ENCODE data around the gene HES3. TPM values are rescaled to one million over a fixed set of nuclear protein-coding genes. Genes with fewer than 3 reads are reported as not detected.

The HES3 gene
- total and polyA plus RNA-seq, 2 of the 4 experiments (the other 2 are of a cell fraction), result not detected

- Histone ChIP-seq H2BK120ac (ENCODE audit: low read depth, low read length) (no peak overlapping the region), H3K9ac (ENCODE audit: low read depth, low read length) (no peak overlapping the region), H3K79me1 (ENCODE audit: low read depth in 1 of 2, low read length in 2 of 2) (peaks cover 0 to 29% of the 10 kb centered on the region in 2 experiments; a peak in 2 of 4 replicates), H2AFZ (replicated peaks; ENCODE audit: low read length, poor library complexity) (no peak overlapping the region), H2BK5ac (ENCODE audit: low read depth, low read length, poor library complexity, severe bottlenecking) (no peak overlapping the region), H3K27me3 (ENCODE audit: control insufficient read depth, insufficient read depth, low read length) (no peaks in the 10 kb centered on the region), H4K20me1 (ENCODE audit: insufficient read depth, low read length) (peaks cover 5% of the 10 kb centered on the region), H3K4me2 (ENCODE audit: low read depth, low read length) (no peak overlapping the region), H3K23ac (ENCODE audit: low read depth, low read length) (no peak overlapping the region), H3K27ac (ENCODE audit: insufficient read depth, low read length) (no peak overlapping the region), H3K4me1 (ENCODE audit: control insufficient read depth, insufficient read depth, low read length) (peaks cover 25% of the 10 kb centered on the region), H3K14ac (replicated peaks; ENCODE audit: low read depth, low read length) (no peak overlapping the region), H3K4me3 (ENCODE audit: insufficient read depth, low read depth, low read length) (no peak overlapping the region), H2BK15ac (ENCODE audit: low read depth, low read length) (no peak overlapping the region), H3K4ac (ENCODE audit: low read depth, low read length) (no peak overlapping the region), H2BK20ac (ENCODE audit: low read depth, low read length) (no peak overlapping the region), H4K91ac (ENCODE audit: insufficient read depth, low read depth, low read length) (no peak overlapping the region), H3K9me3 (ENCODE audit: control insufficient read depth, insufficient read depth, low read length) (no peaks in the 10 kb centered on the region), H3K18ac (ENCODE audit: low read depth, low read length) (no peak overlapping the region), H3K56ac (ENCODE audit: extremely low read depth, insufficient read depth, low read length) (no peak overlapping the region), H2AK5ac (ENCODE audit: low read depth, low read length) (no peak overlapping the region), H4K5ac (ENCODE audit: low read depth, low read length) (no peak overlapping the region), H3K9me1 (ENCODE audit: insufficient read depth, low read length) (peaks cover 12% of the 10 kb centered on the region; the same call in 1 of the 2 replicates), H3K36me3 (ENCODE audit: control insufficient read depth, insufficient read depth, low read length) (no peaks in the 10 kb centered on the region), H2AK9ac (replicated peaks; ENCODE audit: low read depth, low read length, poor library complexity) (no peak overlapping the region), H4K8ac (ENCODE audit: low read depth in 2 of 2, low read length in 2 of 2) (no peak overlapping the region)
- 79% methylated on average over 5 of the region's 9 CpGs; no CpG with 5 or more reads in 1 of the 2 experiments for WGBS, 2 experiments (ENCODE audit: extremely low coverage in 2 of 2, insufficient read length in 1 of 2)
- CTCF ChIA-PET, result no interaction called here
- dilution Hi-C loops (cut with HindIII; ENCODE audit: low sequenced_read_pairs, unreplicated experiment), result no loop called here
- ATAC-seq (ENCODE audit: low read depth) (no peak), DNase-seq (no peak)
- BruUV-seq (replicated peaks), result no TSS peak
- POLR2A ChIA-PET (ENCODE audit: unreplicated experiment), result no interaction called here
- no peak for TF ChIP-seq CHD1 (IDR thresholded peaks at IDR 0.05; ENCODE audit: low read depth, low read length)
- no peak for TF ChIP-seq RCOR1 (IDR thresholded peaks at IDR 0.05; ENCODE audit: insufficient replicate concordance, low read length)
- TF ChIP-seq RAD21 (IDR thresholded peaks at IDR 0.05; ENCODE audit: low read length), result no peak
- TF ChIP-seq CEBPB (IDR thresholded peaks at IDR 0.05; ENCODE audit: low read depth, low read length), result no peak
- TF ChIP-seq MXI1 (IDR thresholded peaks at IDR 0.05; ENCODE audit: borderline replicate concordance, low read depth, low read length), result no peak
- TF ChIP-seq USF2 (IDR thresholded peaks at IDR 0.05; ENCODE audit: low read depth, low read length), result no peak
- TF ChIP-seq NFE2L2 (IDR thresholded peaks at IDR 0.05; ENCODE audit: low read depth, low read length), result no peak
- in situ Hi-C loops (cut with MboI; ENCODE audit: low sequenced_read_pairs), result no loop called here
- intact Hi-C loops (cut with micrococcal nuclease), result no loop called here
Observed at GRCh38 chr1:6272452-6272851, 28.5 kb downstream of the HES3 start.

Data from IMR-90 (cell line).